Chondrocyte (in vitro differentiated cells): Measurements from ENCODE around the gene SLPI. TPM values are rescaled to one million over a fixed set of nuclear protein-coding genes. Genes with fewer than 3 reads are reported as not detected.

Source experiments
- DNase-seq: peaks from one replicate; pipeline ENCODE4 v3.0.0; 2021; ENCODE audit warnings: mixed read lengths, low spot score
- H3K27ac Mint-ChIP-seq: one replicate; pipeline ENCODE4 v1.8.0; 2021; ENCODE audit warnings: mild to moderate bottlenecking, moderate library complexity, mixed read lengths; ENCODE audit not compliant: unreplicated experiment
- H3K27me3 Mint-ChIP-seq: 2 replicates; pipeline ENCODE4 v1.8.0; 2021; ENCODE audit warnings: low read depth, mixed read lengths
- H3K36me3 Mint-ChIP-seq: 2 replicates; pipeline ENCODE4 v1.8.0; 2021; ENCODE audit warnings: low read depth, mixed read lengths
- H3K4me1 Mint-ChIP-seq: 2 replicates; pipeline ENCODE4 v1.8.0; 2021; ENCODE audit warnings: low read depth, mild to moderate bottlenecking, mixed read lengths
- H3K4me3 Mint-ChIP-seq: one replicate; pipeline ENCODE4 v1.8.0; 2021; ENCODE audit warnings: mild to moderate bottlenecking, moderate library complexity, mixed read lengths; ENCODE audit not compliant: unreplicated experiment
- H3K9me3 Mint-ChIP-seq: 2 replicates; pipeline ENCODE4 v1.8.0; 2021; ENCODE audit warnings: low read depth, mixed read lengths
- total RNA-seq: library from RNA; stranded (reverse); gene quantifications from 3 replicates; pipeline ENCODE4 v1.2.1, GENCODE V29; 2021
- TF ChIP-seq, protein P1 (sequence below): fragments of 200-600 bp; sonication (generic); IDR thresholded peaks from 2 replicates; pipeline ENCODE4 v1.5.0; 2021; ENCODE audit warnings: antibody characterized with exemption, mild to moderate bottlenecking, moderate library complexity

Gene SLPI
- total RNA-seq, 1 donor from 2014 or later = 0.40 TPM

DNA sequence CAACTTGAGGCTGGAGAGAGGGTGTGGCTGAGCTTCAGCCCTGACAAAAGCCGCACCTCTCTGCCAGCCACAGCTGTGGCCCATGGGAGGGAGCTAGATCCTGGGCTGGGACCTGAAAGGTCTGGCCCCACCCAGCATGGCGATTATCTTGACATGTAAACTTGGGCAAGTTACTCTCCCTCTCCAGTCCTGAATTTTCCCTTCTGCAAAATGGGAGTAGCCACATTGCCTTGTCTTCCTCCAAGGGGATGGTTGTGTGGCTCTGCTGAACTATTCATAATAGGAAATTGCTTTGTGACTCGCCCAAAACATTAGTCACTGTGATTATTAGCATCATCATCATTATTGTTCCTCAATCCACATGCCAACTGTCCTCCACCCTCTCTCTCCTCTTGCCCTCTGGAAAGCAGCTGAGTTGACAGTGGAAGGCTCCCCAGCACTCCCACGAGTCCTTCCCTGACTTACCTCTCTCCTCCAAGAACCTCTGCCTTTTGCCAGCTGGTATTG is 29.2 kb upstream of the SLPI start:
- Mint-ChIP-seq H3K27me3 (peaks cover 44% of the 10 kb centered on the region), H3K36me3 (no peaks in the 10 kb centered on the region), H3K4me1 (no peaks in the 10 kb centered on the region), H3K27ac (no peak overlapping the region), H3K4me3 (no peak overlapping the region), H3K9me3 (no peaks in the 10 kb centered on the region)
- TF ChIP-seq, protein P1, sequence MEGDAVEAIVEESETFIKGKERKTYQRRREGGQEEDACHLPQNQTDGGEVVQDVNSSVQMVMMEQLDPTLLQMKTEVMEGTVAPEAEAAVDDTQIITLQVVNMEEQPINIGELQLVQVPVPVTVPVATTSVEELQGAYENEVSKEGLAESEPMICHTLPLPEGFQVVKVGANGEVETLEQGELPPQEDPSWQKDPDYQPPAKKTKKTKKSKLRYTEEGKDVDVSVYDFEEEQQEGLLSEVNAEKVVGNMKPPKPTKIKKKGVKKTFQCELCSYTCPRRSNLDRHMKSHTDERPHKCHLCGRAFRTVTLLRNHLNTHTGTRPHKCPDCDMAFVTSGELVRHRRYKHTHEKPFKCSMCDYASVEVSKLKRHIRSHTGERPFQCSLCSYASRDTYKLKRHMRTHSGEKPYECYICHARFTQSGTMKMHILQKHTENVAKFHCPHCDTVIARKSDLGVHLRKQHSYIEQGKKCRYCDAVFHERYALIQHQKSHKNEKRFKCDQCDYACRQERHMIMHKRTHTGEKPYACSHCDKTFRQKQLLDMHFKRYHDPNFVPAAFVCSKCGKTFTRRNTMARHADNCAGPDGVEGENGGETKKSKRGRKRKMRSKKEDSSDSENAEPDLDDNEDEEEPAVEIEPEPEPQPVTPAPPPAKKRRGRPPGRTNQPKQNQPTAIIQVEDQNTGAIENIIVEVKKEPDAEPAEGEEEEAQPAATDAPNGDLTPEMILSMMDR = no peak
- DNase-seq = no peak

DNA sequence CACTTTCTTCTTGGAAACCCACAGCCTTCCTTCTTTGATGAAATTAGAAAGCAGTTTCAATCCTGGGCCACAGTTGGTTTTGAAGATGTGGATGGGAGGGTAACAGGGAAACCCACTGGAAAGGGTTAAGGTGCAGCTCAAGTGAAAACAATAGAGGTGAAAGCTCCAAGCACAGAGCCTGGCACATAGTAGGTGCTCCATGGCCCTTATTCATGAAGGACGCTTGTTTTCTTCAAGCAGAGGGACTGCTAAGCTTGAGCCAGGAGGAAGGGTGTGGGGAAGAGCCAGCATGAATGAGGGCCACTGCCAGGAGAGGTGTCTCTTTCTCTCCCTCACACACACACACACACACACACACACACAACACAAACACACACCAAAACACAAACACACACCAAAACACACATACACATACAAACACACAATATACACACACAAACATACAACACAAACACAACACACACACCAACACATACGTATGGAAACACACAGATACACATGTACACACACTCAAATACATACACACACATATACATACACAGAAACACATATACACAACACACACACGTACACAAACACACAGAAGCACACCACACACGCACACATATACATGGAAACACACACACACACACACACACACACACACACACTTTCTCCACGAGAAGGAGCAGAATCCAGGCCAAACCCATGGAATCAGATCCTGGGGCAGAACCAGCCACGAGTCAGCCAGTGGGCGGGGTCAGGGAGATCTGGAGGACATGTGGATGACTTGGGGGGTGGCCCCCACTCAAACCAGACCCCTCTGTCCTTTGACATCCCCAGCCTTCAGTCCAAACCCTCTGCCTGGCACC is 28.6 kb upstream of the SLPI start:
- Mint-ChIP-seq H3K36me3 (no peaks in the 10 kb centered on the region), H3K27ac (no peak overlapping the region), H3K27me3 (peaks cover 39% of the 10 kb centered on the region), H3K4me3 (no peak overlapping the region), H3K4me1 (no peaks in the 10 kb centered on the region), H3K9me3 (peaks cover 2% of the 10 kb centered on the region)
- DNase-seq = no peak
- TF ChIP-seq, protein P1 = no peak

DNA sequence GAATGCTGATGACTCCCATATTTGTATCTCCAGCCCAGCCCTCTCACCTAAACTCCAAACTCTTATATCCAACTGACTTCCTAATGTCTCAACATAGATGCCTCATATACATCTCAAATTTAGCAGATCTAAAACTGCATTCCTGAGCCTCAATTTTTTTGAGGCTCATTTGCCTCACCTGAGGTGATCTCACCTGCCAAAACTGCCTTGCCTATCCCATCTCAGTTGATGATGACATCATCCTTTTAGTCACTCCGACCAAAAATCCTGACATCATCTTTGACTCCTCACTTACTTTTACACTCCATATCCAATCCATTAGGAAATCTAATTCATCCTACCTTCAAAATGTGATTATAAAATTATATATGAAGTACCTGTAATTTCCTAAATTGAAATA is 25.6 kb upstream of the SLPI start:
- H3K27ac Mint-ChIP-seq = no peak overlapping the region
- no peaks in the 10 kb centered on the region for H3K4me1 Mint-ChIP-seq
- TF ChIP-seq, protein P1 = no peak
- peaks cover 36% of the 10 kb centered on the region for H3K27me3 Mint-ChIP-seq
- no peak overlapping the region for H3K4me3 Mint-ChIP-seq
- no peaks in the 10 kb centered on the region for H3K36me3 Mint-ChIP-seq
- no peak for DNase-seq
- H3K9me3 Mint-ChIP-seq = peaks cover 2% of the 10 kb centered on the region

DNA sequence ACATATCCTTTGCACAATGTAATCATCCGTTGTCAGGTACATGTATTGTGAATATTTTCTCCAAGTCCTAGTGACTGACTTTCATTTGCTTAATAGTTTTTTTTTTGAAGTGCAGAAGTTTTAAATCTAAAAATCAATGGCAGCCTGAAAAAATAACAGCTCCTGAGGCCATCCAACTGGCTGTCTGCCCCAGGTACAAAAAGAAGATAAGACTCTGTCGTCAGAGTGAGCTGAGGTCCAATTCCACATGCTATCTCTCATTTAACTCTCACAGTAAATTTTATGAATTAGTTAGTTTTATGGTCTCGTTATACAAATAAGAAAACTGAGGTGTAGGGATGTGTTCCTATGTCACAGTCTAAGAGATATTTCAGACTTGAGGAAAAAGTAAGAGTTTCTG is 21.0 kb upstream of the SLPI start:
- DNase-seq = no peak
- Mint-ChIP-seq H3K4me1 (no peaks in the 10 kb centered on the region), H3K4me3 (no peak overlapping the region), H3K27me3 (peaks cover 48% of the 10 kb centered on the region), H3K36me3 (no peaks in the 10 kb centered on the region), H3K27ac (no peak overlapping the region), H3K9me3 (peaks cover 2% of the 10 kb centered on the region)
- TF ChIP-seq, protein P1 = no peak

DNA sequence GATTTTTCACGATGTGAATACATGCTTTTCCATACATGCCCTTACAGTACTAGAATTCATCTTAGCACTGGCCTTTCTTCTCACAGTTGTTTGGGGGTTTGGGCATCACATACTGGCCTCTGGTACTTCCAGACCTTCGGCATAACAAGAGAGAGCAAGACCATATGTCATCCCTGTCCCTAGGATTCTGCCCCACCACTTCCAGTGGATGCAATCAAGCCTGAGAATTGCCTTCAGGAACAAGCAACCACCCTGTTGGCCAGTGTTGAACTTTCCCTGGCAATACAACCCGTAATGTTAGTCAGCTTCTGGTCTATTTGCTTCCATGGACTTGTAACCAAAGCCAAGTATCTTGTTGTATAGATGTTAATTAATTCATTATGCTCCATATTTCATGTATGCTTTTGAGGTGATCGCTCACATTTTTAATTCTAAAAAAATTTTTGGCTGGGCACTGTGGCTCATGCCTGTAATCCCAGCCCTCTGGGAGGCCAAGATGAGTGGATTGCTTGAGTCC is 15.4 kb upstream of the SLPI start:
- peaks cover 54% of the 10 kb centered on the region for H3K27me3 Mint-ChIP-seq
- no peak for DNase-seq
- H3K9me3 Mint-ChIP-seq = no peaks in the 10 kb centered on the region
- no peak overlapping the region for H3K27ac Mint-ChIP-seq
- TF ChIP-seq, protein P1 = no peak
- no peak overlapping the region for H3K4me3 Mint-ChIP-seq
- no peaks in the 10 kb centered on the region for H3K4me1 Mint-ChIP-seq
- no peaks in the 10 kb centered on the region for H3K36me3 Mint-ChIP-seq
